GM21381 (cell line): ENCODE data around the gene ZMAT1.
"Not testable (repeated sequence)": the region's sequence is repeated elsewhere in the genome, so short reads cannot be mapped to it uniquely, and the experiment has no call there.

Experiments
- ATAC-seq: cut with Tn5 transposase; IDR thresholded peaks from one replicate; pipeline ENCODE4 v1.9.1; 2021; ENCODE audit warnings: mild to moderate bottlenecking, moderate library complexity; ENCODE audit not compliant: unreplicated experiment

ZMAT1 gene

DNA sequence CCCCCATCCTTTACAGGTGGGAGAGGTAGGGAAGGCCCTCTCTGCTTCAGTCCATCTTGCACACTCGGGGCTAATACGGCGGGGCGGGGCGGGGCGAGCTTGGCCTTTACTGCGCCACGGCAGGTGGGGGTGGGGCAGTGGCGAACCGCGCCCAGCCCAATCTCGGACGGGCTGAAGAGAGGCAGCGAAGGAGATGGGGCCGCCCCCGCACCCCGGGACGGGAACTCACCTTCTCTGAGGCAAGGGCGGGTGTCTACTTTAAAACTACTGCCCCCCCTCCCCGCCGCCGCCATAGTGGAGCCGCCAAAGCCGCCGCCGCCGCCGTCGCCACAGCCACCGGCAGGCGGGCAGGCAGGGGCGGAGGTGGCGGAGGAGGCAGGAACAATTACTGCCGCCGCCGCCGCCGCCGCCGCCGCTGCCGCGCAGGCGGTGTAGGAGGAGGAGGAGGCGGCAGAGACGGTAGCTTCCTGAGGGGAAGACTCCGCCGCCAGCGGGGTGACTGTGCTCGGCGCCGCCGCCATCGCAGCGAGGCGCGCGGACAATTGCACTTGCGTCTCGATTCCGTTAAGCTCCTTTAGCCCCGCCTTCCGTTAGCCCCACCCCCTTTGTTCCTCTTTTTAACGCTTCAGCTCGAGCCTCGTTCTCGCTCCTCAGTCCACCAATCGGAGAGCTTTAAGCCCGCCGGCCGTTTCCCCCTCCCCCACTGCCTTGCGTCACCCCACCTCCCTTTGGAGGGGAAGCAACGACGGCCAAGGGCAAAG lies at the start of gene ZMAT1:
ZMAT1 (minus strand) TSS at position 540 of the 761 bp plus-strand sequence; CDS start at position 521, 19 bp downstream.
- peak; percentile 94 for ATAC-seq

DNA sequence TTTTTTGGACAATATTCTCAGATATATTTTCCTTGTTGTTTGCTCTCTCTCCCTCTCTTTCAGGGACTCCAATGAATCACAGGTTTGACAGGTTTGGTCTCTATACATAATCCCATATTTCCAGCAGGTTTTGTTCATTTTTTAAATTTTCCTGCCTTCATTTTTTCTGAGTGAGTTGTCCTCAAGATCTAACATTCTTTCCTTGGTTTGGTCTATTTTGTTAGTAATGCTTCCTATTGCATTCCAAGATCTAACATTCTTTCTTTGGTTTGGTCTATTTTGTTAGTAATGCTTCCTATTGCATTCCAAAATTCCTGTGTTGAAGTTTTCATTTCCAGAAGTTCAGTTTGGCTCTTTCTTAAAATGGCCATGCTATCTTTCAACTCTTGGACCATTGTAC lies 45.3 kb upstream of the ZMAT1 start:
- no peak for ATAC-seq

DNA sequence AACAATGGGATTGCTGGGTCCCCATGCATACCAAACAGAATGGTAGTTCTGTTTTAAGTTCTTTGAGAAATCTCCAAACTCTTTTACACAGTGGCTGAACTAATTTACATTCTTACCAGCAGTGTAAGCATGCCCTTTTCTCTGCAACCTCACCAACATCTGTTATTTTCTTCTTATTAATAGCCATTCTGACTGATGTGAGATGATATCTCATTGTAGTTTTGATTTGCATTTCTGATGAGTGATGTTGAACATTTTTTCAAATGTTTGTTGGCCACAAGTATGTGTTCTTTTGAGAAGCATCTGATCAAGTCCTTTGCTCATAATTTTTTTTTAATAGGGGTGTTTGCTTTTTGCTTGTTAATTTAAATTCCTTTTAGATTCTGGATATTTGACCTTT lies 41.2 kb upstream of the ZMAT1 start:
- no peak for ATAC-seq

DNA sequence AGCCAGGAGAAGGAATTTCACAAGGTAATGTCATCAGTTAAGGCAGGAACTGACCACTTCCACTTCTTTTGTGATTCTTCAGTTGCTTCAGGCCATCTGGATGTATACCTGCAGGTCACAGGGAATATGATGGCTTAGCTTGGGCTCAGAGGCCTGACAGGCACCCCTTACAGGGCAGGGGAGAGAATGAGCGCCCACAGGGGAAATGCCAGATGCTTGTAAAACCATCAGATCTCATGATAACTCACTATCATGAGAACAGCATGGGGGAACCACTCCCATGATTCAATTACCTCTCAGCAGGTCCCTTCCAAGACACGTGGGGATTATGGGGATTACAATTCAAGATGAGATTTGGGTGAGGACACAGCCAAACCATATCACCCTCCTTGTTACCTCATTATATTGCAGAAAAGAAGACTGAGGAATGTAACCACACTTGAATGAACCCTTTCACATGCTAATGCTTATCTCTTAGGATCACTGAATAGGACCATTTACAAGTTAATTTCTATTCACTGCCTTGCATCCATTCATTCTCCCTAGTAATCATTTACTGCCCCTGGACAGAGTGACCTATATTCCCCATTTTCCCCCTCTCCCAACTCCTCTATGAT lies 33.2 kb upstream of the ZMAT1 start:
- ATAC-seq = not testable (repeated sequence)

DNA sequence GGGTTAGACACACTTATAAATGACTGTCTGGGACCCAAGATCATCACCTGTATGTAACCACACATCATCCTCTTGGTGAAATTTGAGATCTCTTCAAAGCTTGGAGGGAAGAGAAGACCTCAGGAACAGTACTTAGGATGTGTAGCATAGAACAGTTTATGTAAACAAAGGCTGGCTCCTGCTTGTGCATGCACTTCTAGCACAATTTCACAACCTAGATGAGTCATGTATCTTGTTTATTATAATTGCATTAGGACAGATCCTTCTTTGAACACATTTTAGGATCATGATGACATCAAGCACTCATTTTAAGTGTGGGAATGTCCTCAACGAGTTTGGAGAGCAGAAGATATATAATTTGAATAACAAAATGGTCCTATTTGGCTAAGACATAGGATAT lies 26.3 kb upstream of the ZMAT1 start:
- no peak for ATAC-seq

DNA sequence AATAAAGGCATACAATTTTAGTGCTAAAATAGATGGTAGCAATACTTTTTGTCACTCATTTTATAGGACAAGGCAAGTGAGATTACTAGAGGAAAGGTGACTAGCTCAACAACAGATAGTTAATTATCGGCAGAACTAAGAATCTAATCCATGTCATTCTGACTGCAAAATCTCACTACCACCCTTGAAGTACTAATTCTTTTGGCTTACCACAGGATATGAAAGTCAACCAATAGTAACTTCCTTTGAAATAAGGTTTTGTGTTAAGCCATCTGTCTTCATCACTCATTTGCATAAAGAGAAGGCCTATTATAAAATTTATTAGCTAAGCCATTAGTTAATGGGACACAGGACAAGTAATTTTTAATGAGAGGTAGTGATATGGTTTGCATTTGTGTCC lies 25.3 kb upstream of the ZMAT1 start:
- ATAC-seq = no peak

DNA sequence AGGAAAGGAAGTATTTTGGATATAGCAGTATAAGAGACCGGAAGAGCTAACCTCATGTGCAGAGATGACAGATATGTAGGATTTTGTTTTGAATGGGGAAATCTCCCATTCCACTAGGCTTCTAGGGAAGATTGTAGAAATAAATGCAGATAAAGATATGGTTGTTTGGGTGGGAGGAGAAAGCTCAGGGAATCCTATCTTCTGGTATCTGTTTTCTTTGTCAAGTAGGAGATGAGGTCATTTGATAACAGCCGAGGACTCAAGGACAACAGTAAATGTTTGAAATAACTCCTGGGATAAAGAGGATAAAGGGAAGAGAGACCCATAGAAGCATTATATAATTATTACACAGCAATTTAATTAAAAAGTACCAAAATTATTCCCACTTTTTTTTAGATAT lies 24.7 kb upstream of the ZMAT1 start:
- ATAC-seq = no peak

DNA sequence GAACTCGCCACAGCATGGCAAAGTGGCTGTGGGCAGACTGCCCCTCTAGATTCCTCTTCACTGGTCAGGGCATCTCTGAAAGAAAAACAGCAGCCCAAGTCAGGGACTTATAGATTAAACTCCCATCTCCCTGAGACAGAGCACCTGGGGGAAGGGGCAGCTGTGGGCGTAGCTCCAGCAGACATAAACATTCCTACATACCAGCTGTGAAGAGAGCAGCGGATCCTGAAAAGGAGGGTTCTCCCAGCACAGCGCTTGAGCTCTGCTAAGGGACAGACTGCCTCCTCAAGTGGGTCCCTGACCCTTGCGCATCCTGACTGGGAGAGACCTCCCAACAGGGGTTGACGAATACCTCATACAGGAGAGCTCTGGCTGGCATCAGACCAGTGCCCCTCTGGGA lies 18.8 kb upstream of the ZMAT1 start:
- no peak for ATAC-seq

DNA sequence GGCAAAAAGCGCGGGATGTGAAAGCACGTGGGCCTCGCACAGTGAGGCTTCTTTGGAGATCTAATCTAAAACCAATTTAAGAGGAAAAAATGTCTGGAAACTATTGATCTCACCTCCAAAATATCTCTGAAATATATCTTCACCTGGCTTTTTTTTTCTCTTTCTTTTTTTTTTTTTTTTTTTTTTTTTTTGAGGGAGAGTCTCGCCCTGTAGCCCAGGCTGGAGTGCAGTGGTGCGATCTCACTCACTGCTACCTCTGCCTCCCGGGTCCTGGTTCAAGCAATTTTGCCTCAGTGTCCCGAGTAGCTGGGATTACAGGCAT lies 383 bp upstream of the ZMAT1 start:
- ATAC-seq = no peak

DNA sequence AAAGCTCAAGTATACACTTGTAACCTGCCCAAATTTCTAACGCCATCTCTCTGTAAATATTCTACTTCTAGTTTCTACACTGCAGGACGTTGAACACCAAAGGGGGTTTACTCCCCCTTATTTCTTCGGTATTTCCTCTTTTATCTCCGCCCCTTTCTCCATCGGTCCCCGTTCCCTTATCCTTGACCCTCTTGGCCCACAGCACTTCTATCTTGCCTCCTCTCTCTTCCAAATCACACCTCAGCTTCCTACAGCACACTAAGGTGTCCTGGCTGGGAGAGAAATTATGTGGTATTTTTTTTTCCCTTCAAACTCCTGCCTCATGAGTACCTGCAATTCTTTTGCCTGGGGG lies 715 bp downstream of the ZMAT1 start:
- ATAC-seq = no peak

DNA sequence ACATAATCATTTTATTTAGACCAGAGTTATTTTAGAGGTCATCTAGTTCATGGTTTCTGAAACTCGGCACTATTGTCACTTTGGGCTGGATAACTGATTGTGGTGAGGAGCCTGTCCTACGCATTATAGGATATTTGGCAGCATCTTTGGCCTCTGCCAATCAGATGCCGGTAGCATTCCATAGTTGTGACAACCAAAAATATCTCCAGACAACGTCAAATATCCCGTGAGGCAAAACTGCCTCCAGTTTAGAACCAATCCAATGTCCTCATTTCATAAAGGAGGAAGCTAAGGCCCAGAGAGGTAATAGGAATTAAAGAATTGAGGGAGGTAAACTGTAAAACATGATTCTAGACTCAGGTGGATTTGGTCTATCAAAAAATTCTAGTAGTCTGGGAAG lies 6.1 kb downstream of the ZMAT1 start:
- no peak for ATAC-seq

DNA sequence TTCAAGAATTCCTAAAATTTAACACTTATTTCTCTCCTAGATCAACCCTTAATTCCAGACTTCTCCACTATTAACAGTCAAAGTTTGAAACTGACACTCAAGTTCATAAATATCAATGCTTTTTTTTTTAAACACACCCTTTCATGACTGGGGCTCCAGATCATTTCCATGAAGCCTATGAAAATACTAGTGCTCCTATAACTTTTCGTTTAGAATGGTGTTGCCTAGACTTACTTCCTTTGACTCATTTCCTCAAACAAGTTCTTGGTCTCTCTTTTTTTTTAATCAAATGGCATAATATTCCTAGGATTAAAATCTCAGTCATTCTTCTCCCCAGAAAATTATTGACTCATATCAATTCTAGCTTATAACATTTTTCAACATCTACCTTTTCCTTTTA lies 13.1 kb downstream of the ZMAT1 start:
- ATAC-seq = no peak

DNA sequence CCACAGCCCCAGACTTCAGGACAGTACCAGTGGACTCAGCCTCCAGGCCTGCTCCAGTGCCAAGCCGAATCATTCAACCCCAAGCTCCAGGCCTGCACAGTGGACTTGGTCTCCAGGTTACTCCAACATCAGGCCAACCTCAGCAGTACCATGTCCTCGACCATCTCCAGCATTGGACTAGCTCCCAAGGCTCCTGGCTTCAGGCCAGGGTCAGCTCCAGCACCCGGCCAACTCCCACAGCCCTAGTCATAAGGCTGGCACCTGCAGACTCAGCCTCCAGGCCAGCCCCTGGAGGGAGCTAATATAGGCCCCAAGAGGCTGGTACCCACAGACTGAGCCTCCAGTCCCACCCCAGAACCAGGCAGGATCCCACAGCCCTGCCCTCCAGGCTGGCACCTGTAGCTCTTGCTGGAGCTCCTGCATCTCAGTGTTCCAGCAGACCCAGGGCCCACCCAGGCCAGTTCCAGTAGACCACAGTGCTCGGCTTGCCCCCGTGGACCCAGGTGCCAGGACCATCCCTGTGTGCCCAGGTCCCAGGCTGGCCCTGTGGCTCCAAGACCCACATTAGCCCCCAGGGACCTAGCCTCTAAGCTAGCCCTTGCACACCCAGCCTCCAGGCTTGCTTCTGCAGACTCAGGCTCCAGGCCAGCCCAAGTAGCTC lies 25.6 kb downstream of the ZMAT1 start:
- ATAC-seq = no peak

DNA sequence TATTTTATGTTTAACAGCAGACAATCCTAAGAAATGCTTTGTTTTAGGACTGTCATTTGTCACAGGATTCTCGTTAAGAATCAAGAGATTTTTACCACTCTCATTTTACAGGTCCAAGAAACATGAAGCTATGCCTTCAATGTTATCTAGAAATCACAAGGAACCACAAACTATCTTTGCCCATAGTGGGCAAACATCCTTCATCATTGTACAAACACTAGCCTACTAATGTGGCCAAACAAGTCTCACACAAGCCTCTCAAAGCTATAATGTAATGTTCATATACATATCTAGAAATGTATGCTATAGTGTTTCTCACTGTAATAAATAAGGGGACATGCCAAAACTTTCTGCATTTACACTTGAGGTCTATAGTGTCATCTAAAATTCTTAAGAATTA lies 26.8 kb downstream of the ZMAT1 start:
- no peak for ATAC-seq
